NCI-H526 (cell line): ENCODE data around the gene LIFR.

Source experiments
- DNase-seq, 2 experiments: peaks; one replicate each; lab custom pipeline; 2025; lab: John Stamatoyannopoulos, UW

Gene LIFR

DNA sequence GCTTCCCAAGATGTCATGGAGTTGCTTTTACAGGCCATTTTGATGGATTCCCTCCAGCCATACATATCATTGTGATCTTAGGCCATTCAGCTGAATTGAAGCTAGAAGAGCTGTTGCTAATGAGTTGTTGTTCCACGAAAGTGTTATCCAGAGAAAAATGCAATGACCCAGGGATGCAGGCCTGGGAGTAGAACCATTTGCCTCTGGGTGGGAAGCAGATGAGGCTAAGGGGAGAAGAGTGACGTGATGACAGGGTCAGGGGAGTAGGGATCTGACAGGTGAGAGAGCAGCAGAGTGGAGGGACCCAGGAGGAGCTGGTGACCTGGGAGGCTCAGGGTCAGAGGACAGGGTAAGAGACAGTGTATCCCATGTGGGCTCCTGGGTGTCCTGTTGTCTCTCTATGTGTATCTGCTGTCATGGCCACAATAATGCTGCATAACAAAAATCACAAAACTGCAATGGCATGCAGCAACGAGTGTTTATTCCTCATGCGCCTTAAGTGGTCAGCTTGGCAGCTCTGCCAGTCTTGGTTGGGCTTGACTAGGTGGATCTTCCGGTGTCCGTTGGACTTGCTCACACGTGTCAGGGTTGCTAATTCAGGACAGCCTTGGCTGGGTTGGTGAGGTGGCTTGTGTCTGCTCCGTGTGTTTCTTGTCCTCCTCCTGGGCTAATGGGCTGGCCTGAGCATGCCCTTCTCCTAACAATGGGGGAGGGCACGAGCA is 90.6 kb downstream of the LIFR start:
- no peak for DNase-seq

DNA sequence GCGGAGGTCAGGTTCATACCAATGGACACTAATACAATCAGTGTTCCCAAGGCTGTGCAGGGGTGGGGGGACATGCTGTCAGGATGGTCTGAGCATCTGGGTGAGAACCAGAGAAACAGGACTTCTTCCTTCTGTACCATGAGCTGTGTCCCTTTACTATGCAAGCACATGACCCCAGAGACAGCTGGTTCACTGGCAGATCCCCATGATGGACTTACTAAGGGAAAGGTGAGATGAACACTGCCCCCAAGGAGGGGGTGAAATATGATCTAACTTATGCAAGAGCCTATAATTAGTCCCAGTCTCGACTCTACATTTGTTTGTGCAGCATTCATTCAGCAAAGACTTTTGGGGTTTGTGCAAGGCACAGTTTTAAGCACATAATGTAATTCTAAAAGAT is 91.4 kb downstream of the LIFR start:
- no peak for DNase-seq

- DNase-seq: peak in 1 of 2 experiments; percentile 15
These were observed 92.6 kb downstream of the LIFR start for GRCh38 chr5:38463634-38464521.

DNA sequence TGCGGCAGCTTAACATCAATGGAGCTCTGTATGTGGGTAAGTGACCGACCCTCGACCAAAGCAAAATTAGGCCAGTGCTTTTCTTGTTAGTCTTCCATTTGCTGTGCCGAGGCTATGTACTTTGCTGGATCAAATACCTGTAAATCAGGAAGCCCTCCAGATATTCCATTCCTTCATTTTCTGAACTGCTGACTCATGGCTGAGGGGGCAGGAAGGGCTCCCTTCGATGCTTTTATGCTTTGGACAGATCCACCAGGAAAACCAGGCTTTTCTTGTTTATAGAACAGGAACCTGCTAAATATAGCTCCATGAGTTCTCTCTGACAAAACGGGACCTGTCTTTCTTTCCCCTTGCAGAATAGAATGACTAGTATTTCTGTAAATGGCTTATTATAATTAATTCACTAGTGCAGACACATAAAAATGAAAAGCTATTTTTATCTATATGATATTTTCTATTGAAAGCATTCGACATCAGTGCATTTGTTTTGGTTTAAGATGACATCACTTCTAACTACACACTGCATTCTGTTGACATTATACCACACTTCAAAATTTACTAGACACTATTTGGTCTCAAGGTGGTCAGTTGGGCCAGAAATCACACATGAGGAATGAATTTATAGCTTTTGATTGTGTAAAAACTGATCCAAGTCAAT is 93.3 kb downstream of the LIFR start:
- no peak for DNase-seq

DNA sequence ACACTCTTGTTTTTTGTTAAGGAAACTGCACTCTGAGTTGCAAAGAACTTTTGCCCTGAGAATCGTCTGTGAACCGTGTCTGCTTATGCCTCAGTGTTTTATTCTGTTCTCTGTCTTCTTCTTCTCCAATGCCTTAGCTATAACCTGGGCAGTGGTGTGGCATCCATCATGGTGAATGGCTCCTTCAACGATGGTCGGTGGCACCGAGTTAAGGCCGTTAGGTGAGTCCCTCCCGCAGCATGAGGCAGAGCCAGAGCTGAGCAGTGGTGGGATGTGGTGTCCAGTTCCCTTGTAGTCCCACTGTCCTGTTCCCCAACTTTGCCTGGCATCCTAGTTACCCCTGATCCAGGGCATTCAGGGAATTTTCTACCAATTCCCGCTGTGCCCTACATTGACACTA is 98.3 kb downstream of the LIFR start:
- no peak for DNase-seq

DNA sequence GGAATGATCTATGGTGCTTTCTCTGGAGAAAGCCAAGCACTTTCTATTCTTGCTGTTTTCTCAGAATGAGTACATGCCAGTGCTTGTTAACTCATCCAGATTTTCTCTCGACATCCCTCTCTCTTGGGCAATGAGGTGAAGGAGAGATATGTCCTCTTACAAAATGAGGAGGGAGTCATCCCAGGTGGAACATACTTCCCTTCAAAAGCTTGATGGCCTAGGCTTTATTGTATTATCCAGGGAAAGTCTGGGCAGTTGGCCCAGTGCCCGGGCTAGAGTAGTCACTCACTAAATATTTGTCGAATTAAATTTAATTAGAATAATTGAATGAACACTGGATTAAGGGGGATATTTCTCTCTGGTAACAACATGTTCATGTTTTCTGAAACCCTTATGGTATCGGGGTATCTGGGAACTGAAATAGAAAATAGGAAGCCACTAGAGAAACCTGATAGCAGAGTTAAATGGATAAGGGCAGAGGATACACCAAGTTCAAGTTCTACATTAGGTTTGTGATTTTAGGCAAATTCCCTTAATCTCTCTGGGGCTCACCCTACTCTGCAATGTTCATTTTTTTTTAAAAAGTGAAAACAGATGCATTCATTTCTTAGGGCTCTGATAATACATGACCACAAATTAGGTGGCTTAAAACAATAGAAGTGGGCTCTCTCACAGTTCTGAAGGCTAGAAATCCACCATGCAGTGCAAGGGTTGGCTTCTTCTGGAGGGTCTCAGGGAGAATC is 99.6 kb downstream of the LIFR start:
- DNase-seq: no peak

GRCh38 chr5:38455796-38456330 is 100.6 kb downstream of the LIFR start:
- DNase-seq: no peak

- DNase-seq: no peak
These were observed 102.5 kb downstream of the LIFR start for GRCh38 chr5:38453921-38454320.

- no peak for DNase-seq
These were observed 102.9 kb downstream of the LIFR start for GRCh38 chr5:38453506-38453905.

GRCh38 chr5:38452201-38452600 is 104.2 kb downstream of the LIFR start:
- DNase-seq: no peak

DNA sequence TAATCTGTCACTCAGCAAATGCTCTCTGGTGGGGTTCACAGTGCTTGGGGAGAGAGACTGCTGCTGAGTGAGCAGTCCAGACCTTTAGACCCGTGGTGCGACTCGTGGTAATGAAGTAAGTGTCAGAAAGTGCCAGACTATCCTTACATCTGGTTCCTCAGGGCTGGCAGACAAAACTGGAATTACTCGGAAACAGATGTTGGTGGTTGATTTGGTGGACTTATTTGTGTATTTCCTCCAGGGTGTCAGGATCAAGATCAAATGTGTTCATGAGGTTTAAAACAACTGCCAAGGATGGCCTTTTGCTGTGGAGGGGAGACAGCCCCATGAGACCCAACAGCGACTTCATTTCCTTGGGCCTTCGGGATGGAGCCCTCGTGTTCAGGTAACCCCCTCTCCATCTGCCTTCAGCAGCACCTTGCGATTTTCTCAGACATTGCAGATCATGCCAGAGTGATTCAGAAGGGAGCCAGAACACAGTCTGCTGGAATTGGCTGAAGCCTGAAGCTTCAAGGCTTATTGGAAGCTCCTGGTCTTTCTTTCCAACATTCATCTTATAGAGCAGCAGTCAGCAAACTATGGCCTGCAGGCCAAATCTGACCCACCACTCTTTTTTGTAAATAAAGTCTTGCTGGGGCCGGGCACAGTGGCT is 105.2 kb downstream of the LIFR start:
- no peak for DNase-seq

- no peak for DNase-seq
These were observed 105.8 kb downstream of the LIFR start for GRCh38 chr5:38450627-38451026.

- no peak for DNase-seq
These were observed 107.7 kb downstream of the LIFR start for GRCh38 chr5:38448568-38449350.

DNA sequence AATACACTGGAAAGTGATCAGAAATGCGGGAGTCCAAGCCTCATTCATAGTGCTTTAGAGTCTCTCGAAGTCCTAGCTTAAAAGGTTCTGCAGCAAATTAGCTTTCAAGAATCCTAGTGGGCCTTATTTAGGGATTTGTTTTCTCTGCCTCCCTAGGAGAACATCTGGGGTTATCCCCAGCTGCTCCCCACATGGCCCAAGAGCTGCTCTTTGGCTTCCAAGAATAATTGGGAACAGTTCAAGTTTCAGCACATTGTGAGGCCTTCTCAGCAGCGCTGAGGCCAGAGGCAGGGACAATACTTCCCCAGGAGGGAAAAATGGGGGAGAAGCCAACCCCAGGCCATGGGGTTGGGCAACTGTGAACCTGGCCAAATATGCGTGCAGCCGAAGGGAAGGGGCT is 108.7 kb downstream of the LIFR start:
- DNase-seq: no peak

GRCh38 chr5:38447056-38447455 is 109.4 kb downstream of the LIFR start:
- no peak for DNase-seq

- no peak for DNase-seq
These were observed 110.4 kb downstream of the LIFR start for GRCh38 chr5:38446029-38446522.

- peak in 1 of 2 experiments; percentile 5 for DNase-seq
These were observed 110.9 kb downstream of the LIFR start for GRCh38 chr5:38445374-38446028.

DNA sequence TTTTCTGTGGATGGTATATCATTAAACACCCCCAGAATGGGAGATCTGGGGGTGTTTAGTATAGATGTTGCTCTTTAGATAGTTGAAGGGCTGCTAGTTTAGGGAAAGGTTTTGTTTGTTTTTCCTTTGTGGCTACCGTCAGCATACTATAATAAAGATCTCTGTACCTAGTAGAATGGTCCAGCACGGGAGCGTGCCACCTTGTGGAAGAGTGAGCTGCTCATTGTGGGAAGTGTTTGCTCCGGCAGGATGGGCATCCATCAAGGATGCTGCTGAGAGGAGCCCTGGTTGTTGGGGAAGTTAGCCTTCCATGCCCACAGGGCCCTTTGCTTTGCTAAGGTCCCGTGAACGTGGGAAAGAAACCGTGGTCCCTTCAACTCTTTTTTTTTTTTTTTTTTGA is 113.1 kb downstream of the LIFR start:
- peak; percentile 21 to 44 for DNase-seq

GRCh38 chr5:38442247-38442573 is 114.2 kb downstream of the LIFR start:
- no peak for DNase-seq
